ENCODE data around the gene ANGPTL3. TPM values are rescaled to one million over a fixed set of nuclear protein-coding genes. Genes with fewer than 3 reads are reported as not detected.
"Not testable (repeated sequence)": the region's sequence is repeated elsewhere in the genome, so short reads cannot be mapped to it uniquely, and the experiment has no call there.

The ANGPTL3 gene, protein sequence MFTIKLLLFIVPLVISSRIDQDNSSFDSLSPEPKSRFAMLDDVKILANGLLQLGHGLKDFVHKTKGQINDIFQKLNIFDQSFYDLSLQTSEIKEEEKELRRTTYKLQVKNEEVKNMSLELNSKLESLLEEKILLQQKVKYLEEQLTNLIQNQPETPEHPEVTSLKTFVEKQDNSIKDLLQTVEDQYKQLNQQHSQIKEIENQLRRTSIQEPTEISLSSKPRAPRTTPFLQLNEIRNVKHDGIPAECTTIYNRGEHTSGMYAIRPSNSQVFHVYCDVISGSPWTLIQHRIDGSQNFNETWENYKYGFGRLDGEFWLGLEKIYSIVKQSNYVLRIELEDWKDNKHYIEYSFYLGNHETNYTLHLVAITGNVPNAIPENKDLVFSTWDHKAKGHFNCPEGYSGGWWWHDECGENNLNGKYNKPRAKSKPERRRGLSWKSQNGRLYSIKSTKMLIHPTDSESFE
- total RNA-seq, result not detected
- long read RNA-seq, result 0 reads

DNA sequence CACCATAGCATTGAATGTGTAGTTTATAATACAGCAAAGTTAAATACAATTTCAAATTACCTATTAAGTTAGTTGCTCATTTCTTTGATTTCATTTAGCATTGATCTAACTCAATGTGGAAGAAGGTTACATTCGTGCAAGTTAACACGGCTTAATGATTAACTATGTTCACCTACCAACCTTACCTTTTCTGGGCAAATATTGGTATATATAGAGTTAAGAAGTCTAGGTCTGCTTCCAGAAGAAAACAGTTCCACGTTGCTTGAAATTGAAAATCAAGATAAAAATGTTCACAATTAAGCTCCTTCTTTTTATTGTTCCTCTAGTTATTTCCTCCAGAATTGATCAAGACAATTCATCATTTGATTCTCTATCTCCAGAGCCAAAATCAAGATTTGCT lies at the start of gene ANGPTL3:
ANGPTL3 (plus strand) TSS at position 240 of the 400 bp plus-strand sequence; CDS start at position 287, 47 bp downstream.
- intact Hi-C loops (cut with DNase I), result no loop called here
- no peak for DNase-seq (ENCODE audit: low spot score)

GRCh38 chr1:62561306-62561705 lies 36.0 kb upstream of the ANGPTL3 start:
- intact Hi-C loops (cut with DNase I), result no loop called here
- DNase-seq (ENCODE audit: low spot score), result no peak

DNA sequence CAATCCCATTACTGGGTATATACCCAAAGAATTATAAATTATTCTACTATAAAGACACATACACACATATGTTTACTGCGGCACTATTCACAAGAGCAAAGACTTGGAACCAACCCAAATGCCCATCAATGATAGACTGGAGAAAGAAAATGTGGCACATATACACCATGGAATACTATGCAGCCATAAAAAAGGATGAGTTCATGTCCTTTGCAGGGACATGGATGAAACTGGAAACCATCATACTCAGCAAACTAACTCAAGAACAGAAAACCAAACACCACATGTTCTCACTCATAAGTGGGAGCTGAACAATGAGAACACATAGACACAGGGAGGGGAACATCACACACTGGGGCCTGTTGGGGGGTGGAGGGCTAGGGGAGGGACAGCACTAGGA lies 30.1 kb upstream of the ANGPTL3 start:
- DNase-seq (ENCODE audit: low spot score); intact Hi-C loops (cut with DNase I): not testable (repeated sequence)

GRCh38 chr1:62567926-62568325 lies 29.4 kb upstream of the ANGPTL3 start:
- intact Hi-C loops (cut with DNase I); DNase-seq (ENCODE audit: low spot score): not testable (repeated sequence)

GRCh38 chr1:62571517-62571916 lies 25.8 kb upstream of the ANGPTL3 start:
- intact Hi-C loops (cut with DNase I), result not testable (repeated sequence)

DNA sequence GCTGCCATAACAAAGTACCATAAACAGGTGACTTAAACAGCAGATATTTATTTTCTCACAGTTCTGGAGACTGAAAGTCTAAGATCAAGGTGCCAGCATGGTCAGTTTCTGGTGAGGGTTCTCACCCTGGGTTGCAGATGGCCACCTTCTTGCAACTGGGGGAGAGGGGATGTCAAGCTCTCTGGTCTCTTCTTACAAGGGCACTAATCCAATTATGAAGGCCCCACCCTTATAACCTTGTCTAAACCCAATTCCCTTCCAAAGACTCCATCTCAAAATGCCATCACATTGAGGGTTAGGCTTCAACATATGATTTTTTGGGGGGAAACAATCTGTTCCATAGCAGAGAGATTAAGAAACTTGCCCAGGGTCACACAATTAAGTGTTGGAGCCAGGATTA lies 24.8 kb upstream of the ANGPTL3 start:
- no peak for DNase-seq (ENCODE audit: low spot score)
- intact Hi-C loops (cut with DNase I), result no loop called here

More at GRCh38 chr1:62571517-62571916, 25.8 kb upstream of the ANGPTL3 start:
- not testable (repeated sequence) for DNase-seq (ENCODE audit: low spot score)

- intact Hi-C loops (cut with DNase I), result no loop called here
- DNase-seq (ENCODE audit: low spot score), result no peak
These were observed 23.6 kb upstream of the ANGPTL3 start for GRCh38 chr1:62573675-62574074.

GRCh38 chr1:62585469-62586155 lies 11.7 kb upstream of the ANGPTL3 start:
- intact Hi-C loops (cut with DNase I), result no loop called here
- DNase-seq (ENCODE audit: low spot score), result no peak

DNA sequence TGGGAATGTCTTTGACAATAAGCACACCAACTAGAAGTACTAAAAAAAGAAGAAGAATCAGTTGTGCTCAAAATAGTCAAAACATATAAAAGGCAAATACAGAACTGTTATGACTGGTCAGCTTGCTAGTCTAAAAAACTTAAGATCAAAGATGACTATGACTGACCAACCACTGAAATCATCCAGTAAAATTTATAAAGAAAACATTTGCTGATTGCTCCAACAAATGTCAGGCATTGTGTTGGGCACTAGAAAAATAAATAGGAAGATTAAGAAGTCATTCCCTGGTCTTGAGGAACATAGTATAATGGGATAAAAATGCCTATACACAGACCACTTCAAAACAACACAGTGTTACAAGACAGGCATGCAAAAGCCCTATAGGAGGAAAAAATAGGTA lies 9.3 kb upstream of the ANGPTL3 start:
- intact Hi-C loops (cut with DNase I), result no loop called here
- no peak for DNase-seq (ENCODE audit: low spot score)

DNA sequence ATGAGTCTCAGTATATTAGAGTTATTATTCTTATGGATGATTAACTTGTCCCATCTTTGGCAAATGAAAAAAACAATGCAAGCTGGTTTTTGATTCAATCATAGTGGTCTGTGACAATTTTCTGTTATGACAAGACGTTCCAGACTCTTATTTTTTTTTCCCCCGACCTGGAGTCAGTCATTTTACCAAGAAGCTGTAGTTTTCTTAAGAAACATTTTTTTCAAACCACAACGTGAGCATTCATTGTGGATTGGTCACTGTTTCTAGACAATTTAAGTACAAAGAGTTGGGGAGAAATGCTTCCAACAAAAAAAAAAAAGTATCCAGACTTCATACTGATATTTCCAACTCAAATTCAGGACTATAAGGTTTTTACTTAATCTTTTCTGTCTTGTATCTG lies 8.0 kb upstream of the ANGPTL3 start:
- intact Hi-C loops (cut with DNase I), result no loop called here
- no peak for DNase-seq (ENCODE audit: low spot score)

DNA sequence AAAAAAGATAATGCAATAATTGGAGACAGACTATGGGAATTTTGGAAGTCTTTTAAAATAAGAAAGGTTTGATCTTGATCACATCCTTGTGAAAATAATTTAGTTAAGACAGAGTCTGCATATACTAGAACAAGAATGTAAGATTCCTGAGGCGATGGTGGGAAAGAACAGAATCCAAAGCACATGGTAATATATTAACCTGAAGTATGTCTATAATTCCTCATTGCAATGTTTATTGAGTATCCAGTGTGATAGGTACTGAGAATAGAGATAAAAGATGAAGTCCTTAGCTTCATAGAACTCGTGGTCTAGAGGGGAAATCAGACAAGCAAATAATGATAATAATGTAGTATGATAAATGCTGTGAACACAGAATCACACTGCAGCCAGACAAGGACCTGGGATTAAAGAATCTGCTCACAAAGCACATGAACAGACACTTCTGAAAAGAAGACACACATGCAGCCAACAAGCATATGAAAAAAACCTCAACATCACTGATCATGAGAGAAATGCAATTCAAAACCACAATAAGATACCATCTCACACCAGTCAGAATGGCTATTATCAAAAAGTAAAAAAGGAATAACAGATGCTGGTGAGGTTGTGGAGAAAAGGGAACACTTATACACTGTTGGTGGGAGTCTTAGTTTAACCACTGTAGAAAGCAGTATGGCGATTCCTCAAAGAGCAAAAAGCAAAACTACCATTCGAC lies 6.9 kb upstream of the ANGPTL3 start:
- no peak for DNase-seq (ENCODE audit: low spot score)
- intact Hi-C loops (cut with DNase I), result no loop called here

DNA sequence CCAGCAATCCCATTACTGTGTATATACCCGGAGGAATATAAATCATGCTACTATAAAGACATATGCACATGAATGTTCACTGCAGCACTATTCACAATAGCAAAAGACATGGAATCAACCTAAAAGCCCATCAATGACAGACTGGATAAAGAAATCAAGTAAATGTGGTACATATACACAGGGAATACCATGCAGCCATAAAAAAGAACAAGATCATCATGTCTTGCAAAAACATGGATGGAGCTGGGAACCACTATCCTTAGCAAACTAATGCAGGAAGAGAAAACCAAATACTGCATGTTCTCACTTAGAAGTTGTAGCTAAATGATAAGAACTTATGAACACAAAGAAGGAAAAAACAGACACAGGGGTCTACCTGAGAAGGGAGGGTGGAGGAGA lies 6.4 kb upstream of the ANGPTL3 start:
- no peak for DNase-seq (ENCODE audit: low spot score)
- intact Hi-C loops (cut with DNase I), result no loop called here

DNA sequence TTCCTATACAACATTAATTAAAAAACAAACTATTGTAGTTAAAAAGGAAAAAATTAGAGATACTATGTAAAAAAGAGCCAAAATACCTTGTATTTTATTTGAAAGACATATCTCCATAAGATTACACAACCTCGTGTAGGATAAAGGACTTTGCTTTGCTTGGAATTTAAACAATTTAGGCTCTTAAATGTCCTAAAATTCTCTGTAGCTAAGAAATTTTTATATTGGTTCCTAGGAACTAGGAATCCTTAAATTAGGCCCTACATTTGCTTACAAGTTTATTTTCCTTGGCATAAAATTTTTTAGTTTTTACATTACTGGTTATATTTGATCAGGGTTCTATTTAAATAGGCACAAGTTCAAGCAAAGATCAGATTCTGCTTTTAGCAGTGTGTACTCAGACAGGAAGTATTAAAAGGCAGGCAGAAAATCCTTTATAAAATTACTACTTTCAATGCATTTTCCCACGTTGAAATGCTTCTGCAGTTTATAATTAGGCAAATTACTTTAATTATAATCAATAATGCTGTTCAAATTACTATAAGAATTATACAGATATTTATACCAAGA lies 3.4 kb upstream of the ANGPTL3 start:
- no peak for DNase-seq (ENCODE audit: low spot score)
- intact Hi-C loops (cut with DNase I), result no loop called here

DNA sequence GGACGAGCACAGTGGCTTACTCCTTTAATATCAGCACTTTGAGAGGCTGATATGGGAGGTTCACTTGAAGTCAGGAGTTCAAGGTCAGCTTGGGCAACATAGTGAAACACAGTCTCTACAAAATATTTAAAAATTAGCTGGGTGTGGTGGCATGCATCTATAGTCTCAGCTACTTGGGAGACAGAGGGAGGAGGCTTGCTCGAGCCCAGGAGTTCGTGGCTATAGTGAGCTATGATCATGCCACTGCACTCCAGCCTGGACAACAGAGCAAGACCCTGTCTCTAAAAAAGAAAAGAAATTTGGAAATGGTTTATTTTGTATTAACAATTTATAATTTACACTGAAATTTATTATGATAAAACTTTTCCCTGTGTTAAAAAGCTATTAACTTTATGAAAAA lies 1.7 kb upstream of the ANGPTL3 start:
- no peak for DNase-seq (ENCODE audit: low spot score)
- intact Hi-C loops (cut with DNase I), result no loop called here

GRCh38 chr1:62599044-62599443 lies 1.7 kb downstream of the ANGPTL3 start:
- intact Hi-C loops (cut with DNase I), result no loop called here

DNA sequence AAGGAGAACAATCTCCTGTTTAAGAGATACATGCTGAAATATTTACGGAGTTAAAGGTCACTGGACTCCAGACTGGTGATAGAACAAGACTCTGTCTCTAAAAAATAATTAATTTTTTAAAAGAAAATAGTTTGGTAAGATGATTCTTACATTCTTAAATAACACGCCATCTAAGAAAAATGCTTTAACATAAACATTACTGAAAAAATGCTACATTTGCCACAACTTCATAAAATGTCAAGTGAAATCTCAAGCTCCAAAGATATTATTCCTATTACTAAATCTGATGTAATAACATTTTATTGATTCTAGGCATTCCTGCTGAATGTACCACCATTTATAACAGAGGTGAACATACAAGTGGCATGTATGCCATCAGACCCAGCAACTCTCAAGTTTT lies 4.1 kb downstream of the ANGPTL3 start:
- intact Hi-C loops (cut with DNase I), result no loop called here

More at GRCh38 chr1:62599044-62599443, 1.7 kb downstream of the ANGPTL3 start:
- no peak for DNase-seq (ENCODE audit: low spot score)

DNA sequence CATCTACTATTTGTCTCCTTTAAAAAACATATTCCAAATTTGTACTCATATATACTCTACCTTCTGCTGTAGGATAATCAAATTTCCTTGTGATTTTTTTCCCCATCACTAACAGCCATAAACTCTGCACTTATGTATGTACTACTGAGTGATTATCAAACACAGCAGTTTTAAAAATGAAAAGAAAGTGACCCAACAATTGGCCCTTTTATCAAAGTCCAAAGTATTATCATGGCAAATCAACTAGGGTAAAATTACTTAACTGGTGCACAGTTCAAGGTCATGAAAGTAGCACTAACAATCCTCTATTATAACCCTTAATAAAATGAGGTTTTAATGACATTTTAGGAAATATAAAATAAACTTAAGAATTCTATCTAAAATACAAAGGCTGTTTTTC lies 11.6 kb downstream of the ANGPTL3 start:
- intact Hi-C loops (cut with DNase I), result no loop called here
- no peak for DNase-seq (ENCODE audit: low spot score)

More for the DNA sequence above, 4.1 kb downstream of the ANGPTL3 start:
- DNase-seq (ENCODE audit: low spot score), result no peak

DNA sequence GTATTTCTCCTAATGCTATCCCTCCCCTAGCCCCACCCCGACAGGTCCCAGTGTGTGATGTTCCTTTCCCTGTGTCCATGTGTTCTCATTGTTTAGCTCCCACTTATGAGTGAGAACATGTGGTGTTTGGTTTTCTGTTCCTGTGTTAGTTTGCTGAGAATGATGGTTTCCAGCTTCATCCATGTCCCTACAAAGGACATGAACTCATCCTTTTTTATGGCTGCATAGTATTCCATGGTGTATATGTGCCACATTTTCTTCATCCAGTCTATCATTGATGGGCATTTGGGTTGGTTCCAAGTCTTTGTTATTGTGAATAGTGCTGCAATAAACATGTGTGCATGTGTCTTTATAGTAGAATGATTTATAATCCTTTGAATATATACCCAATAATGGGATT lies 13.3 kb downstream of the ANGPTL3 start:
- intact Hi-C loops (cut with DNase I); DNase-seq (ENCODE audit: low spot score): not testable (repeated sequence)

DNA sequence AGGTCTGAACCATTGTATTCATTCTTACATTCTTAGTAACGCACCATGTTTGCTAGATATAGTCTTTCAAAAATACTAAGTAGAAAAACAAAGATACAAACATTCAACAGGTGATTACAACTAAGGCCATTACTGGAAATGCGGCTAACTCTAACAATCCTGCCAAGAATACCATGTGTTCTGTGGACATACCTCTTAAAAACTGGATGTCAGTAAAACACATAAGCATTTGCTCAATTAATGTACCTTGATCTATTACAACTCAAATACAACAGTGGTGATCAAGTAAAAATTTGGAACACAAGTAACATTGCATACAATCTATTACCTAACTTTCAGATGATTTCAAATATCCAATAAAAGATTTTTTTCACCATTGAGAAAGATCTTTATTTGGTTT lies 15.4 kb downstream of the ANGPTL3 start:
- no peak for DNase-seq (ENCODE audit: low spot score)
- intact Hi-C loops (cut with DNase I), result no loop called here

- no peak for DNase-seq (ENCODE audit: low spot score)
- intact Hi-C loops (cut with DNase I), result no loop called here
These were observed 16.0 kb downstream of the ANGPTL3 start for GRCh38 chr1:62613325-62613727.

Data from cardiac septum (tissue), 1 donor.